ENCODE results near the gene PLP2.

- TF ChIP-seq CTCF (IDR thresholded peaks at IDR 0.05) (no peak), ZFX (IDR thresholded peaks at IDR 0.05; ENCODE audit: borderline replicate concordance) (no peak)
Observed at GRCh38 chrX:49197543-49198087, 25.9 kb downstream of the PLP2 start.

Measured in 22Rv1 (cell line).